Posterior vena cava (tissue), 2 donors: ENCODE measurements around the gene GULP1. TPM values are rescaled to one million over a fixed set of nuclear protein-coding genes. Genes with fewer than 3 reads are reported as not detected.

Source experiments
- DNase-seq: peaks from one replicate; pipeline ENCODE4 v3.0.0-alpha.2; 2020; ENCODE audit warnings: low spot score
- intact Hi-C, 2 donors: fragments of 100-400 bp; cut with DNase I; formaldehyde crosslinking; loops; one replicate each; pipeline versions ENCODE4 v1.14.1 to v1.14.2; 2022 to 2023
- total RNA-seq, 2 donors: library from RNA; stranded (reverse); fragmentation: NEBNext Ultra II Directional; extraction: Animal tissue kit (Norgen Biotek cat#: 25700); gene quantifications; one replicate each; pipeline ENCODE4 v1.2.1, GENCODE V29; 2021
- donor health status: DM: yes; HTN: yes; CAD: no.
- donor health status: DM: yes; HTN: yes; CAD: no.

GULP1 gene
- total RNA-seq, 2 donors from 2014 or later, result 25.9 to 63.2 TPM

GRCh38 chr2:188404341-188405004 is 112.8 kb downstream of the GULP1 start:
- DNase-seq, result peak; percentile 72
- intact Hi-C loops, result loop anchor here in 1 of 2 donors (10.0 kb wide), 1 partner anchor 1110 kb away; no protein-coding TSS in a partner anchor

- intact Hi-C loops, result loop anchor here in 1 of 2 donors (10.0 kb wide), 1 partner anchor 1108 kb away; no protein-coding TSS in a partner anchor
Observed at GRCh38 chr2:188406414-188406813, 114.7 kb downstream of the GULP1 start.

GRCh38 chr2:188410504-188411235 is 119.0 kb downstream of the GULP1 start:
- DNase-seq, result peak; percentile 45
- intact Hi-C loops, result no loop called here

More at GRCh38 chr2:188406414-188406813, 114.7 kb downstream of the GULP1 start:
- DNase-seq, result no peak

GRCh38 chr2:188412190-188412589 is 120.5 kb downstream of the GULP1 start:
- intact Hi-C loops, result no loop called here
- no peak for DNase-seq

GRCh38 chr2:188414411-188414810 is 122.7 kb downstream of the GULP1 start:
- intact Hi-C loops, result no loop called here
- DNase-seq, result no peak

- intact Hi-C loops, result no loop called here
- DNase-seq, result no peak
Observed at GRCh38 chr2:188414869-188415753, 123.4 kb downstream of the GULP1 start.

- DNase-seq, result no peak
- intact Hi-C loops, result no loop called here
Observed at GRCh38 chr2:188415754-188416083, 124.0 kb downstream of the GULP1 start.

GRCh38 chr2:188416367-188416766 is 124.7 kb downstream of the GULP1 start:
- intact Hi-C loops, result no loop called here
- DNase-seq, result no peak

- DNase-seq, result no peak
- intact Hi-C loops, result no loop called here
Observed at GRCh38 chr2:188422726-188423125, 131.1 kb downstream of the GULP1 start.

GRCh38 chr2:188425266-188425665 is 133.6 kb downstream of the GULP1 start:
- intact Hi-C loops, result no loop called here
- DNase-seq, result no peak

GRCh38 chr2:188426121-188426520 is 134.4 kb downstream of the GULP1 start:
- no peak for DNase-seq
- intact Hi-C loops, result no loop called here

- intact Hi-C loops, result no loop called here
Observed at GRCh38 chr2:188430705-188431104, 139.0 kb downstream of the GULP1 start.

GRCh38 chr2:188434018-188434417 is 142.3 kb downstream of the GULP1 start:
- DNase-seq, result no peak
- intact Hi-C loops, result no loop called here

More at GRCh38 chr2:188430705-188431104, 139.0 kb downstream of the GULP1 start:
- no peak for DNase-seq

- DNase-seq, result no peak
- intact Hi-C loops, result no loop called here
Observed at GRCh38 chr2:188435115-188435514, 143.4 kb downstream of the GULP1 start.

GRCh38 chr2:188437537-188437936 is 145.9 kb downstream of the GULP1 start:
- no peak for DNase-seq
- intact Hi-C loops, result no loop called here

- intact Hi-C loops, result no loop called here
- DNase-seq, result no peak
Observed at GRCh38 chr2:188439986-188440385, 148.3 kb downstream of the GULP1 start.

- no peak for DNase-seq
- intact Hi-C loops, result no loop called here
Observed at GRCh38 chr2:188440849-188441248, 149.2 kb downstream of the GULP1 start.

- intact Hi-C loops, result no loop called here
- no peak for DNase-seq
Observed at GRCh38 chr2:188441288-188441947, 149.7 kb downstream of the GULP1 start.

- no peak for DNase-seq
- intact Hi-C loops, result no loop called here
Observed at GRCh38 chr2:188443207-188443606, 151.5 kb downstream of the GULP1 start.
